ENCODE results near the gene ISLR2.

Gene ISLR2

GRCh38 chr15:74178326-74179100 lies 48.1 kb downstream of the ISLR2 start:
- DNase-seq, result no peak

GRCh38 chr15:74179101-74179841 lies 48.9 kb downstream of the ISLR2 start:
- no peak for DNase-seq

- no peak for DNase-seq
Observed at GRCh38 chr15:74179983-74180880, 49.8 kb downstream of the ISLR2 start.

- DNase-seq, result no peak
Observed at GRCh38 chr15:74180881-74181602, 50.7 kb downstream of the ISLR2 start.

- DNase-seq, result no peak
Observed at GRCh38 chr15:74182131-74182530, 51.7 kb downstream of the ISLR2 start.

GRCh38 chr15:74184582-74185091 lies 54.3 kb downstream of the ISLR2 start:
- DNase-seq, result no peak

GRCh38 chr15:74185710-74186348 lies 55.4 kb downstream of the ISLR2 start:
- DNase-seq, result no peak
